ENCODE measurements around the gene ARVCF.

DNA sequence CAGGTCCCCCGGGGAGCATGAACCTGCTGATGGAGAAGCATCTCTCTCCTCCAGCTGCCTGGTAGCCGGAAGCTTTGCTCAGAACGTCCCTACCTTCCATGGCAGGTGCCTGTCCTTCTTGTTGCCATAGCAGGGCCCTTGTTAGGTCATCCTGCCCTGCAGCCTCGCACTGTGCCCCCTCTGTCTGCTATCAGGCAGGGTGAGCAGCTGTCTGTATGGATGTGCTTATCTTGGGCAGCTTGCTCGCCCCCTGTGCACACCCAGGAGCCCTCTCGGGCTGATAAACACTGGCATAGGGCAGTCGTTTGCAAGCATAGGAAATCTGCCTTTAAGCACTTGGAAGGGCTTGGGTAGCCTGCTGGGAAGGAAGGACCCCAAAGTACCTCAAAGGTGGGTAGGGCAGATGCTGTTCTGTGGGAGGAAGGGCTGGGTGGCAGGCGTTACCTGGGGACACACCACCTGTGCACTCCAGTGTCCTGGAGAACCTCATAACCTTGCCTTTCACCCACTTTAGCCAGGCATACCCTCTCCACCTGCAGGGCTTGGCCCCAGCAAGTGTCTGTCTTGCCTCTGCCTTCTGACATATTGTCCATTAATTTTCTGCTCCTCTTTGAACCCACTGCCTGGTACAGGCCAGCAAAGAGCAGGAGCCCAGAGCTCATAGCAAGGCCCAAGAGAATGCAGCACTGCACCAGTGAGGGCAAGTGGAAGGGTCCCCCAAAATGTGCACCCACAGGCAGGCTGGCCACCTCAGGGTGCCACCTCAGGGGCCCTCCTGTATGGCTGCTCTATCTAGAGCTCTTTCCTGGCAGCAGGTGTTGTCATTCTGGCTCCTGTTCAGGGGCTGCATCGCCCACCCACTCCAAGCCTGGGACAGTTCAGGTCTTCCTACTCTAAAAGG is 83.0 kb downstream of the ARVCF start:
- TF ChIP-seq, protein P1, sequence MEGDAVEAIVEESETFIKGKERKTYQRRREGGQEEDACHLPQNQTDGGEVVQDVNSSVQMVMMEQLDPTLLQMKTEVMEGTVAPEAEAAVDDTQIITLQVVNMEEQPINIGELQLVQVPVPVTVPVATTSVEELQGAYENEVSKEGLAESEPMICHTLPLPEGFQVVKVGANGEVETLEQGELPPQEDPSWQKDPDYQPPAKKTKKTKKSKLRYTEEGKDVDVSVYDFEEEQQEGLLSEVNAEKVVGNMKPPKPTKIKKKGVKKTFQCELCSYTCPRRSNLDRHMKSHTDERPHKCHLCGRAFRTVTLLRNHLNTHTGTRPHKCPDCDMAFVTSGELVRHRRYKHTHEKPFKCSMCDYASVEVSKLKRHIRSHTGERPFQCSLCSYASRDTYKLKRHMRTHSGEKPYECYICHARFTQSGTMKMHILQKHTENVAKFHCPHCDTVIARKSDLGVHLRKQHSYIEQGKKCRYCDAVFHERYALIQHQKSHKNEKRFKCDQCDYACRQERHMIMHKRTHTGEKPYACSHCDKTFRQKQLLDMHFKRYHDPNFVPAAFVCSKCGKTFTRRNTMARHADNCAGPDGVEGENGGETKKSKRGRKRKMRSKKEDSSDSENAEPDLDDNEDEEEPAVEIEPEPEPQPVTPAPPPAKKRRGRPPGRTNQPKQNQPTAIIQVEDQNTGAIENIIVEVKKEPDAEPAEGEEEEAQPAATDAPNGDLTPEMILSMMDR (IDR thresholded peaks at IDR 0.05), result no peak
- TF ChIP-seq, protein P2, sequence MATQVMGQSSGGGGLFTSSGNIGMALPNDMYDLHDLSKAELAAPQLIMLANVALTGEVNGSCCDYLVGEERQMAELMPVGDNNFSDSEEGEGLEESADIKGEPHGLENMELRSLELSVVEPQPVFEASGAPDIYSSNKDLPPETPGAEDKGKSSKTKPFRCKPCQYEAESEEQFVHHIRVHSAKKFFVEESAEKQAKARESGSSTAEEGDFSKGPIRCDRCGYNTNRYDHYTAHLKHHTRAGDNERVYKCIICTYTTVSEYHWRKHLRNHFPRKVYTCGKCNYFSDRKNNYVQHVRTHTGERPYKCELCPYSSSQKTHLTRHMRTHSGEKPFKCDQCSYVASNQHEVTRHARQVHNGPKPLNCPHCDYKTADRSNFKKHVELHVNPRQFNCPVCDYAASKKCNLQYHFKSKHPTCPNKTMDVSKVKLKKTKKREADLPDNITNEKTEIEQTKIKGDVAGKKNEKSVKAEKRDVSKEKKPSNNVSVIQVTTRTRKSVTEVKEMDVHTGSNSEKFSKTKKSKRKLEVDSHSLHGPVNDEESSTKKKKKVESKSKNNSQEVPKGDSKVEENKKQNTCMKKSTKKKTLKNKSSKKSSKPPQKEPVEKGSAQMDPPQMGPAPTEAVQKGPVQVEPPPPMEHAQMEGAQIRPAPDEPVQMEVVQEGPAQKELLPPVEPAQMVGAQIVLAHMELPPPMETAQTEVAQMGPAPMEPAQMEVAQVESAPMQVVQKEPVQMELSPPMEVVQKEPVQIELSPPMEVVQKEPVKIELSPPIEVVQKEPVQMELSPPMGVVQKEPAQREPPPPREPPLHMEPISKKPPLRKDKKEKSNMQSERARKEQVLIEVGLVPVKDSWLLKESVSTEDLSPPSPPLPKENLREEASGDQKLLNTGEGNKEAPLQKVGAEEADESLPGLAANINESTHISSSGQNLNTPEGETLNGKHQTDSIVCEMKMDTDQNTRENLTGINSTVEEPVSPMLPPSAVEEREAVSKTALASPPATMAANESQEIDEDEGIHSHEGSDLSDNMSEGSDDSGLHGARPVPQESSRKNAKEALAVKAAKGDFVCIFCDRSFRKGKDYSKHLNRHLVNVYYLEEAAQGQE (IDR thresholded peaks at IDR 0.05; ENCODE audit: insufficient read depth in 1 of 2, low read depth in 2 of 2, low read length in 1 of 2), result no peak
- no peak for TF ChIP-seq POLR2AphosphoS5 (IDR thresholded peaks at IDR 0.05; ENCODE audit: low read depth, low read length)
- no peak for TF ChIP-seq SIN3A (IDR thresholded peaks at IDR 0.05; ENCODE audit: borderline replicate concordance, insufficient read depth, low read depth, low read length)

All from Panc1 (cell line).